Neural progenitor cell (in vitro differentiated cells): ENCODE results near the gene CLP1.

Source experiments
- CTCF ChIP-seq: fragments of 200-600 bp; sonication (generic); IDR thresholded peaks from 2 replicates; pipeline ENCODE4 v1.5.1; 2017; ENCODE audit warnings: antibody characterized with exemption, mild to moderate bottlenecking
- EZH2 ChIP-seq: fragments of 200-600 bp; sonication (generic); IDR thresholded peaks from 2 replicates; pipeline ENCODE4 v1.6.1; 2017; ENCODE audit warnings: antibody characterized with exemption, mild to moderate bottlenecking, moderate library complexity
- EZH2phosphoT487 ChIP-seq: fragments of 200-600 bp; sonication (generic); IDR thresholded peaks from 2 replicates; pipeline ENCODE4 v1.6.1; 2017; ENCODE audit warnings: antibody characterized with exemption

GRCh38 chr11:57626895-57627294, 30.7 kb upstream of the CLP1 start:
- TF ChIP-seq CTCF: no peak
- no peak for TF ChIP-seq EZH2
- TF ChIP-seq EZH2phosphoT487: no peak
